GM23248 (cell line): Measurements from ENCODE around the gene DGKB.

ENCODE experiments used
- EZH2 ChIP-seq: fragments of 200-600 bp; sonication (generic); IDR thresholded peaks from 2 replicates; pipeline ENCODE4 v1.6.1; 2018; ENCODE audit warnings: antibody characterized with exemption, mild to moderate bottlenecking; ENCODE audit not compliant: insufficient read depth, poor library complexity, severe bottlenecking
- EZH2phosphoT487 ChIP-seq: fragments of 200-600 bp; sonication (generic); IDR thresholded peaks from 2 replicates; pipeline ENCODE4 v1.6.1; 2018; ENCODE audit warnings: antibody characterized with exemption, moderate library complexity, mild to moderate bottlenecking, low read depth; ENCODE audit not compliant: insufficient read depth

DNA sequence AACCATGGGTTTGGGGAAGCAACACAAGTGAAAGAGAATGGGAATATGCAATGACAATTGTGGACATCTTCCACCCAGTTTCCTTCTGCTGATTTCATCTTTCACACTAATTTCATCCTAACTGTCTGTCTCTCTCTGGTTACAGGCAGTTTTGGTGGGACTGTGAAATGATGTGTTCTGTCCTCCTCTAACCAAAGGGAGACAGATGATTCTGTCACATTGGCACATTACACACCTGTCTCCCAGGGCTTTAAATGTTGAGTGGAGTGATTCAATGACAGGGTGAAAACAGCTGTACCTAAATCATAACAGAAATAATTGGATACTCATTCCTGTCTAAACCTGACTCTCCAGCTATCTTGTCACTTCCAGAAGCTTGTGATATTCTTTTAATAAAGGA lies 60.0 kb downstream of the DGKB start:
- TF ChIP-seq EZH2 = no peak
- TF ChIP-seq EZH2phosphoT487 = no peak
